PC-3 (cell line): ENCODE measurements around the gene ZSCAN32. TPM values are rescaled to one million over a fixed set of nuclear protein-coding genes. Genes with fewer than 3 reads are reported as not detected.

Experiments
- ATAC-seq: fragments of 200-7000 bp; cut with Tn5 transposase; 2 replicates; pipeline ENCODE4 v1.9.1; 2020; ENCODE audit warnings: mild to moderate bottlenecking, moderate library complexity
- BruUV-seq: library from RNA; stranded (reverse); fragments of 400-500 nt; replicated peaks from 2 replicates; lab custom pipeline; 2021; lab: Mats Ljungman, UMichigan
- CTCF ChIA-PET: fragments of 300-600 bp; sonication (Branson Sonifier 250); formaldehyde crosslinking; loops from one replicate; lab custom pipeline; 2022; ENCODE audit warnings: antibody characterized with exemption; lab: Charles Lee
- POLR2A ChIA-PET: fragments of 300-600 bp; sonication (Branson Sonifier 250); formaldehyde crosslinking; loops from one replicate; lab custom pipeline; 2022; ENCODE audit warnings: antibody characterized with exemption; ENCODE audit not compliant: unreplicated experiment; lab: Charles Lee
- DNase-seq: peaks from one replicate; pipeline ENCODE4 v3.0.0-alpha.2; 2015
- H2AFZ ChIP-seq: fragments of 300-600 bp; sonication (generic); 2 replicates; pipeline ENCODE4 v1.6.0; 2016; ENCODE audit warnings: antibody characterized with exemption, low read length
- H3F3A ChIP-seq: fragments of 300-600 bp; sonication (generic); one replicate; pipeline ENCODE4 v1.6.0; 2017; ENCODE audit warnings: antibody characterized with exemption, low read length, control low read depth, mild to moderate bottlenecking; ENCODE audit not compliant: unreplicated experiment
- H3K27ac ChIP-seq: fragments of 300-600 bp; sonication (generic); 2 replicates; pipeline ENCODE4 v1.5.1; 2016; ENCODE audit warnings: mild to moderate bottlenecking, low read length
- H3K27me3 ChIP-seq: fragments of 300-600 bp; sonication (generic); 2 replicates; pipeline ENCODE4 v1.6.1; 2016; ENCODE audit warnings: low read length, mixed read lengths
- H3K36me3 ChIP-seq: fragments of 300-600 bp; sonication (generic); 2 replicates; pipeline ENCODE4 v1.6.1; 2016; ENCODE audit warnings: low read depth, mixed run types, low read length, mixed read lengths
- H3K4me1 ChIP-seq: fragments of 300-600 bp; sonication (generic); 2 replicates; pipeline ENCODE4 v1.5.1; 2016; ENCODE audit warnings: low read length; ENCODE audit not compliant: insufficient read depth
- H3K4me2 ChIP-seq: fragments of 300-600 bp; sonication (generic); 2 replicates; pipeline ENCODE4 v1.6.0; 2016; ENCODE audit warnings: low read length
- H3K4me3 ChIP-seq: fragments of 300-600 bp; sonication (generic); 2 replicates; pipeline ENCODE4 v1.5.1; 2016; ENCODE audit warnings: mild to moderate bottlenecking, low read length, mixed read lengths
- H3K79me2 ChIP-seq: fragments of 300-600 bp; sonication (generic); 2 replicates; pipeline ENCODE4 v1.6.1; 2017; ENCODE audit warnings: low read length, mixed read lengths
- H3K9ac ChIP-seq: fragments of 300-600 bp; sonication (generic); 2 replicates; pipeline ENCODE4 v1.6.0; 2016; ENCODE audit warnings: mild to moderate bottlenecking, low read length
- H3K9me2 ChIP-seq: fragments of 300-600 bp; sonication (generic); replicated peaks from 2 replicates; pipeline ENCODE4 v1.6.1; 2016; ENCODE audit warnings: mixed run types, low read length, mixed read lengths
- H3K9me3 ChIP-seq: fragments of 300-600 bp; sonication (generic); 2 replicates; pipeline ENCODE4 v1.6.1; 2016; ENCODE audit warnings: low read length, mixed read lengths
- H4K20me1 ChIP-seq: fragments of 300-600 bp; sonication (generic); 2 replicates; pipeline ENCODE4 v1.6.1; 2016; ENCODE audit warnings: low read length, mixed read lengths
- EZH2 ChIP-seq: fragments of 300-600 bp; sonication (generic); IDR thresholded peaks from one replicate; pipeline ENCODE4 v1.6.1; 2017; ENCODE audit warnings: antibody characterized with exemption, mild to moderate bottlenecking, low read length; ENCODE audit not compliant: unreplicated experiment
- EZH2phosphoT487 ChIP-seq: fragments of 300-600 bp; sonication (generic); IDR thresholded peaks from 2 replicates; pipeline ENCODE4 v1.6.1; 2018; ENCODE audit warnings: mild to moderate bottlenecking, antibody characterized with exemption, low read length, borderline replicate concordance
- intact Hi-C: fragments of 100-400 bp; cut with micrococcal nuclease; formaldehyde crosslinking; loops from 2 replicates; pipeline ENCODE4 v1.9.0; 2023
- total RNA-seq: library from RNA; depleted of rRNA; stranded (reverse); fragments of >200 nt; gene quantifications from 2 replicates; pipeline ENCODE4 v1.2.3, GENCODE V29; 2014
- TF ChIP-seq, protein P1 (sequence below): fragments of 300-600 bp; sonication (generic); conservative IDR thresholded peaks from 2 replicates; pipeline ENCODE4 v1.5.1; 2017; ENCODE audit warnings: antibody characterized with exemption, low read depth, mild to moderate bottlenecking, low read length

ZSCAN32 gene
- total RNA-seq, 1 experiment from 2014 or later = 7.5 TPM

- Histone ChIP-seq H3K9ac (no peak overlapping the region), H2AFZ (no peak overlapping the region), H3K4me1 (no peaks in the 10 kb centered on the region), H3K27ac (no peak overlapping the region), H3K4me2 (no peak overlapping the region), H3K4me3 (no peak overlapping the region), H3K27me3 (no peaks in the 10 kb centered on the region), H3K79me2 (no peaks in the 10 kb centered on the region), H3F3A (no peaks in the 10 kb centered on the region), H3K36me3 (peaks cover 27% of the 10 kb centered on the region), H4K20me1 (no peaks in the 10 kb centered on the region), H3K9me3 (peaks cover 16% of the 10 kb centered on the region), H3K9me2 (no peaks in the 10 kb centered on the region)
- DNase-seq = no peak
- intact Hi-C loops = no loop called here
- ChIA-PET POLR2A (no interaction called here), CTCF (no interaction called here)
- TF ChIP-seq, protein P1, sequence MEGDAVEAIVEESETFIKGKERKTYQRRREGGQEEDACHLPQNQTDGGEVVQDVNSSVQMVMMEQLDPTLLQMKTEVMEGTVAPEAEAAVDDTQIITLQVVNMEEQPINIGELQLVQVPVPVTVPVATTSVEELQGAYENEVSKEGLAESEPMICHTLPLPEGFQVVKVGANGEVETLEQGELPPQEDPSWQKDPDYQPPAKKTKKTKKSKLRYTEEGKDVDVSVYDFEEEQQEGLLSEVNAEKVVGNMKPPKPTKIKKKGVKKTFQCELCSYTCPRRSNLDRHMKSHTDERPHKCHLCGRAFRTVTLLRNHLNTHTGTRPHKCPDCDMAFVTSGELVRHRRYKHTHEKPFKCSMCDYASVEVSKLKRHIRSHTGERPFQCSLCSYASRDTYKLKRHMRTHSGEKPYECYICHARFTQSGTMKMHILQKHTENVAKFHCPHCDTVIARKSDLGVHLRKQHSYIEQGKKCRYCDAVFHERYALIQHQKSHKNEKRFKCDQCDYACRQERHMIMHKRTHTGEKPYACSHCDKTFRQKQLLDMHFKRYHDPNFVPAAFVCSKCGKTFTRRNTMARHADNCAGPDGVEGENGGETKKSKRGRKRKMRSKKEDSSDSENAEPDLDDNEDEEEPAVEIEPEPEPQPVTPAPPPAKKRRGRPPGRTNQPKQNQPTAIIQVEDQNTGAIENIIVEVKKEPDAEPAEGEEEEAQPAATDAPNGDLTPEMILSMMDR = no peak
- no peak for TF ChIP-seq EZH2phosphoT487
- no peak for TF ChIP-seq EZH2
- no TSS peak for BruUV-seq
- no peak for ATAC-seq
Observed at GRCh38 chr16:3377917-3378316, 22.9 kb downstream of the ZSCAN32 start.

- H3K27ac ChIP-seq = no peak overlapping the region
- no peak overlapping the region for H3K4me2 ChIP-seq
- DNase-seq (no peak), ATAC-seq (no peak)
- BruUV-seq = no TSS peak
- ChIA-PET CTCF (no interaction called here), POLR2A (no interaction called here)
- H2AFZ ChIP-seq = no peak overlapping the region
- intact Hi-C loops = no loop called here
- TF ChIP-seq EZH2phosphoT487 (no peak), EZH2 (no peak)
- TF ChIP-seq, protein P1 = no peak
- no peaks in the 10 kb centered on the region for H3K4me1 ChIP-seq
- no peaks in the 10 kb centered on the region for H3F3A ChIP-seq
- H3K4me3 ChIP-seq = no peak overlapping the region
- no peaks in the 10 kb centered on the region for H4K20me1 ChIP-seq
- no peaks in the 10 kb centered on the region for H3K27me3 ChIP-seq
- no peaks in the 10 kb centered on the region for H3K9me3 ChIP-seq
- no peaks in the 10 kb centered on the region for H3K79me2 ChIP-seq
- H3K9me2 ChIP-seq = no peaks in the 10 kb centered on the region
- peaks cover 10% of the 10 kb centered on the region; the same call in 1 of the 2 replicates for H3K36me3 ChIP-seq
- no peak overlapping the region for H3K9ac ChIP-seq
Observed at GRCh38 chr16:3375680-3376079, 25.1 kb downstream of the ZSCAN32 start.

- POLR2A ChIA-PET = no interaction called here
- H3K9ac ChIP-seq = no peak overlapping the region
- no TSS peak for BruUV-seq
- no peak for ATAC-seq
- H3K27ac ChIP-seq = no peak overlapping the region
- H4K20me1 ChIP-seq = no peaks in the 10 kb centered on the region
- CTCF ChIA-PET = no interaction called here
- TF ChIP-seq EZH2 (no peak), EZH2phosphoT487 (no peak)
- TF ChIP-seq, protein P1 = no peak
- H3K9me3 ChIP-seq = no peaks in the 10 kb centered on the region
- no peaks in the 10 kb centered on the region for H3F3A ChIP-seq
- no peaks in the 10 kb centered on the region for H3K27me3 ChIP-seq
- peaks cover 8% of the 10 kb centered on the region; the same call in 1 of the 2 replicates for H3K79me2 ChIP-seq
- no peak overlapping the region for H3K4me2 ChIP-seq
- intact Hi-C loops = no loop called here
- H3K4me3 ChIP-seq = no peak overlapping the region
- peaks cover 8% of the 10 kb centered on the region; the same call in 1 of the 2 replicates for H3K4me1 ChIP-seq
- H3K36me3 ChIP-seq = no peaks in the 10 kb centered on the region
- H3K9me2 ChIP-seq = no peaks in the 10 kb centered on the region
- no peak for DNase-seq
- H2AFZ ChIP-seq = no peak overlapping the region
Observed at GRCh38 chr16:3369073-3369472, 31.7 kb downstream of the ZSCAN32 start.
